Measurements from ENCODE around the gene GRID1.

- TF ChIP-seq NR2F6 (CRISPR knock-in tag; IDR thresholded peaks at IDR 0.05), result no peak
- no peak for TF ChIP-seq ZBED1 (IDR thresholded peaks at IDR 0.05)
- TF ChIP-seq GABPA (tag; conservative IDR thresholded peaks at IDR 0.05; ENCODE audit: low read depth), result no peak
- TF ChIP-seq ATF3 (IDR thresholded peaks at IDR 0.05), result no peak
- TF ChIP-seq ATF3 (CRISPR knock-in tag; conservative IDR thresholded peaks at IDR 0.05), result no peak
- TF ChIP-seq NCOA1 (IDR thresholded peaks at IDR 0.05; ENCODE audit: low read depth), result no peak
- no peak for TF ChIP-seq USF2 (CRISPR knock-in tag; IDR thresholded peaks at IDR 0.05)
- no peak for TF ChIP-seq MXI1 (IDR thresholded peaks at IDR 0.05; ENCODE audit: low read depth, low read length)
- TF ChIP-seq XRCC5 (IDR thresholded peaks at IDR 0.05; ENCODE audit: low read depth, low read length), result no peak
- TF ChIP-seq TRIM28 (IDR thresholded peaks at IDR 0.05), result no peak
- no peak for TF ChIP-seq FOXA1 (IDR thresholded peaks at IDR 0.05; ENCODE audit: borderline replicate concordance)
Measured at GRCh38 chr10:86363833-86364490, 2.6 kb downstream of the GRID1 start.
